Thoracic aorta (tissue), 2 donors: ENCODE results near the gene OTULIN. TPM values are rescaled to one million over a fixed set of nuclear protein-coding genes. Genes with fewer than 3 reads are reported as not detected.

Experiments used
- ATAC-seq: fragments of 150-250 bp; one replicate; pipeline ENCODE4 v1.8.0; 2017; ENCODE audit warnings: low read depth; ENCODE audit not compliant: insufficient number of reproducible peaks, low FRiP score
- DNase-seq: peaks from one replicate; pipeline ENCODE4 v3.0.0-alpha.2; 2020; ENCODE audit warnings: low spot score
- H3K27ac ChIP-seq, 2 donors: fragments of 200-600 bp; sonication (generic); 1 replicate in 1 of 2; 2 replicates in 1 of 2; pipeline ENCODE4 v1.5.1; 2016; ENCODE audit warnings: mild to moderate bottlenecking in 2 of 2, moderate library complexity in 2 of 2
- H3K27me3 ChIP-seq: fragments of 200-600 bp; sonication (generic); replicated peaks from 2 replicates; pipeline ENCODE4 v1.6.0; 2016; ENCODE audit warnings: mild to moderate bottlenecking; ENCODE audit not compliant: insufficient read depth
- H3K36me3 ChIP-seq: fragments of 200-600 bp; sonication (generic); one replicate; pipeline ENCODE4 v1.5.1; 2016
- H3K4me1 ChIP-seq, 2 donors: fragments of 200-600 bp; sonication (generic); 1 replicate in 1 of 2; 2 replicates in 1 of 2; pipeline versions ENCODE4 v1.5.1 to v1.6.0; 2016; ENCODE audit warnings: low read depth in 2 of 2, mild to moderate bottlenecking in 1 of 2; ENCODE audit not compliant: control insufficient read depth in 1 of 2
- H3K4me3 ChIP-seq: fragments of 200-600 bp; sonication (generic); 2 replicates; pipeline ENCODE4 v1.5.1; 2016; ENCODE audit warnings: mild to moderate bottlenecking
- H3K9me3 ChIP-seq: fragments of 200-600 bp; sonication (generic); 2 replicates; pipeline ENCODE4 v1.5.1; 2016
- CTCF ChIP-seq: fragments of 200-600 bp; sonication (generic); IDR thresholded peaks from one replicate; pipeline ENCODE4 v1.5.1; 2019; ENCODE audit warnings: antibody characterized with exemption
- total RNA-seq, 2 donors: library from RNA; depleted of rRNA; stranded (reverse); fragments of >200 nt; gene quantifications; one replicate each; pipeline versions ENCODE4 v1.1.0 to v1.2.3, GENCODE V29; 2016

Gene OTULIN
- total RNA-seq = 10 to 100 TPM; 52.5 to 52.9 TPM

- H3K4me1 ChIP-seq = peaks cover 24 to 51% of the 10 kb centered on the region in 2 donors
- peak; percentile 47 for DNase-seq
- H3K27me3 ChIP-seq = no peaks in the 10 kb centered on the region
- peak; percentile 94 for ATAC-seq
- no peak for TF ChIP-seq CTCF
- H3K9me3 ChIP-seq = no peaks in the 10 kb centered on the region
- peak within 1 kb of the TSS; percentile 89 to 90 for H3K27ac ChIP-seq
- H3K36me3 ChIP-seq = no peaks in the 10 kb centered on the region
- peak within 1 kb of the TSS; percentile 81 for H3K4me3 ChIP-seq
These were observed at the start of gene OTULIN for GRCh38 chr5:14664270-14665100. TSS of gene OTULIN (plus strand) at chr5:14664718. CDS start at chr5:14664826, 108 bp downstream.

- Histone ChIP-seq H3K4me3 (no peak overlapping the region), H3K27ac (no peak overlapping the region), H3K9me3 (no peaks in the 10 kb centered on the region), H3K4me1 (no peaks in the 10 kb centered on the region), H3K27me3 (no peaks in the 10 kb centered on the region), H3K36me3 (no peaks in the 10 kb centered on the region)
- no peak for TF ChIP-seq CTCF
- DNase-seq (no peak), ATAC-seq (no peak)
These were observed 49.2 kb upstream of the OTULIN start for GRCh38 chr5:14615365-14615764.

GRCh38 chr5:14617441-14617840 is 47.1 kb upstream of the OTULIN start:
- ATAC-seq = no peak
- H3K27ac ChIP-seq = no peak overlapping the region
- no peak for TF ChIP-seq CTCF
- H3K4me1 ChIP-seq = no peaks in the 10 kb centered on the region
- H3K4me3 ChIP-seq = no peak overlapping the region
- no peaks in the 10 kb centered on the region for H3K27me3 ChIP-seq
- no peak for DNase-seq
- H3K9me3 ChIP-seq = no peaks in the 10 kb centered on the region
- no peaks in the 10 kb centered on the region for H3K36me3 ChIP-seq

- H3K4me1 ChIP-seq = no peaks in the 10 kb centered on the region
- H3K27ac ChIP-seq = no peak overlapping the region
- DNase-seq (no peak), ATAC-seq (no peak)
- no peaks in the 10 kb centered on the region for H3K27me3 ChIP-seq
- H3K9me3 ChIP-seq = no peaks in the 10 kb centered on the region
- H3K36me3 ChIP-seq = no peaks in the 10 kb centered on the region
- no peak overlapping the region for H3K4me3 ChIP-seq
- no peak for TF ChIP-seq CTCF
These were observed 37.2 kb upstream of the OTULIN start for GRCh38 chr5:14627270-14627669.

- Histone ChIP-seq H3K36me3 (no peaks in the 10 kb centered on the region), H3K4me1 (no peaks in the 10 kb centered on the region), H3K9me3 (no peaks in the 10 kb centered on the region), H3K27ac (no peak overlapping the region), H3K4me3 (no peak overlapping the region), H3K27me3 (no peaks in the 10 kb centered on the region)
- ATAC-seq = no peak
- no peak for DNase-seq
- TF ChIP-seq CTCF = no peak
These were observed 36.2 kb upstream of the OTULIN start for GRCh38 chr5:14628346-14628745.
